ENCODE data around the gene NPB.

The NPB gene

GRCh38 chr17:81903415-81903831, 1.4 kb downstream of the NPB start:
- peaks cover under 1 to 75% of the 10 kb centered on the region in 2 experiments; a peak in 1 of 3 replicates for H3K36me3 ChIP-seq (ENCODE audit: control insufficient read depth in 2 of 2, insufficient read depth in 1 of 2, low read length in 2 of 2)

DNA sequence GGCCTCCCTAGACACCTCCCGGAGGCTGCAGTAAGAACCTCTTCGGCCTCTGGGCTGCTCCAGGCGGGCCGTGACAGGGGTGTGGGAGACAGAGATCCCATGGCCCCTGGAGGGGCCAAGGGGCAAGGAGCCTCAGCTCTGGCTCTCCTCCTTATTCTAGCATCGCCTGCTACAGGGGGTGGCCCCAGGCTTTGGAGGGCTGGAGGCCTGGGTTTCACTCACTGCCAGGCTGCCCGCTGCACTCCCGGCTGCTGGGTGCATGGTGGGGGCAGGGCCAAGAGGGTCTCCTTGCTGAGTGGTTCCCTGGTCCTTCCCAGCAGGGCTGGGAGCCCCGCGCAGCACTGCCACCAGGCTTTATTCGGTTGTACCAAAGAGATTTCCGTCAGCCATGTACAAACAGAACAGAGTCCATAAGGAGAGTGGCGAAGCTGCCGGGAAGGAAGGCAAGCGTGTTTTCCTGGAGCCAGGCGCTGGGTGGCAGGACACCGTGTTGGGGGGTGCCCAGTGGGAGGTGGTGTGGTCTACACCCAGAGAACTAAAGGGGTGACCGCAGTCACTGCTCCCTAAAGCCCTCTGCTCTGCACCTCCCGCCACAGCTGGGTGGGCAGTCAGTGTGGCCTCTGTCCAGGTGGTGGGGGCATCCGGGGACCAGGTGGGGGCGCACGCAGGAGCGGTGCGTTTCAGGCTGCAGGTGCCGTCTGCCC, 2.0 kb downstream of the NPB start:
- no peak overlapping the region for H3K27ac ChIP-seq (ENCODE audit: extremely low read depth, low read depth, low read length)
- POLR2A ChIA-PET, result interaction anchor here (0.6 kb wide), 2 partner anchors 21 to 310 kb away, joined by 3 to 4 read pairs; no protein-coding TSS in a partner anchor
- no peaks in the 10 kb centered on the region for H3K4me1 ChIP-seq (ENCODE audit: control insufficient read depth, insufficient read depth, low read length)
- TF ChIP-seq YY1 (tag by site-specific recombination; IDR thresholded peaks at IDR 0.05) (no peak), ZNF76 (tag by site-specific recombination; IDR thresholded peaks at IDR 0.05; ENCODE audit: borderline replicate concordance, low read depth) (no peak), KLF16 (tag by site-specific recombination; IDR thresholded peaks at IDR 0.05) (no peak), ZSCAN5A (tag by site-specific recombination; IDR thresholded peaks at IDR 0.05) (no peak), ZNF660 (tag by site-specific recombination; IDR thresholded peaks at IDR 0.05) (no peak), ZNF664 (tag by site-specific recombination; IDR thresholded peaks at IDR 0.05) (no peak), ZNF792 (tag by site-specific recombination; IDR thresholded peaks at IDR 0.05) (no peak), KLF1 (tag by site-specific recombination; IDR thresholded peaks at IDR 0.05) (no peak)
- peaks cover 0 to 73% of the 10 kb centered on the region in 2 experiments; a peak in 1 of 3 replicates for H3K36me3 ChIP-seq (ENCODE audit: control insufficient read depth in 2 of 2, insufficient read depth in 1 of 2, low read length in 2 of 2)
- CTCF ChIA-PET, result no interaction called here
- no peak overlapping the region for H3K4me3 ChIP-seq (ENCODE audit: low read depth, low read length)
- H3K9me3 ChIP-seq (ENCODE audit: control insufficient read depth, insufficient read depth, low read depth, low read length), result no peaks in the 10 kb centered on the region

More at GRCh38 chr17:81903415-81903831, 1.4 kb downstream of the NPB start:
- CTCF ChIA-PET, result no interaction called here
- Histone ChIP-seq H3K4me3 (ENCODE audit: low read depth, low read length) (no peak overlapping the region), H3K27ac (ENCODE audit: extremely low read depth, low read depth, low read length) (no peak overlapping the region), H3K9me3 (ENCODE audit: control insufficient read depth, insufficient read depth, low read depth, low read length) (no peaks in the 10 kb centered on the region), H3K4me1 (ENCODE audit: control insufficient read depth, insufficient read depth, low read length) (no peaks in the 10 kb centered on the region)
- POLR2A ChIA-PET, result interaction anchor here (0.6 to 1.1 kb wide), 2 partner anchors 21 to 23 kb away, joined by 3 to 4 read pairs; no protein-coding TSS in a partner anchor
- no peak for TF ChIP-seq HOXA7 (CRISPR knock-in tag; IDR thresholded peaks at IDR 0.05; ENCODE audit: borderline replicate concordance)
- TF ChIP-seq REST (tag by site-specific recombination; IDR thresholded peaks at IDR 0.05), result peak; percentile 67

DNA sequence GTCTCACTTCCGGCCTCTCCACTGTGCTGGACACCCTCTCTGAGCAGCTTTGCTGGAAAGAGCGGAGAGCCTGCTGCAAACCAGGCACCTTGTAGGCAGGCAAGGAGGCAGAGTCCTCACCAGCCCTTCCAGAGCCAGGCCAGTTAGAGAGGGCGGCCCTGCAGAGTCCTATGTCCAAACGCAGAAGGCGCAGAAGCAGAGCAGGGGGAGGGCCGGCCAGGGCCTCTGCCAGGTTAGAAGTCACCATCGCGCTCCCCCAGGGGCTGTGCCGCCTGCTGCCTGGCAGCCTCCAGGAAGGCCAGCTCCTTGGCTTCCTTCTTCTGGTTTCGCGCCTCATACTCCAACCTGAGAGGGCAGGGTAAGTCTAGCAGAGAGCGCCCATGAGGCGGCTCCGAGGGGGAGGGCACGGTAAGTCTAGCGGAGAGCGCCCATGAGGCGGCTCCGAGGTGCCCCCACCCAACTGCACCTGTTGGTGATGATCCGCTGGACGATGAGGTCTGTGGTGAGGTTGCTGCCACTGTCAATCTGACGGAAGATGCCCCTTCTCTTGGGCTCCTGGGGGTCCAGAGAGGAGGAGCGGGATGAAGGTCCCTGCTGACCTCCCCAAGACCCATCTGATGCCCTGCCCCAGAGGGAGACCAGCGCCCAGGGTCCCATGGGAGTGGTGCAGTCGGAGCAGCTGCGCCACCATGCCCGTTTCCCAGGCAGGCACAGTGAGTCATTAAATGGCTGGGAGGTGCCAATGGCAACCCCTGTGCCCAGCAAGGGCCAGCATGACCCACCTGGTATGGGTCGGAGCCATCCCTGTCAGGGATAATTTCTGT, 2.8 kb downstream of the NPB start:
- Histone ChIP-seq H3K4me3 (ENCODE audit: low read depth, low read length) (no peak overlapping the region), H3K4me1 (ENCODE audit: control insufficient read depth, insufficient read depth, low read length) (no peaks in the 10 kb centered on the region), H3K27ac (ENCODE audit: extremely low read depth, low read depth, low read length) (no peak overlapping the region), H3K9me3 (ENCODE audit: control insufficient read depth, insufficient read depth, low read depth, low read length) (no peaks in the 10 kb centered on the region), H3K36me3 (ENCODE audit: control insufficient read depth in 2 of 2, insufficient read depth in 1 of 2, low read length in 2 of 2) (peaks cover 0 to 70% of the 10 kb centered on the region in 2 experiments; a peak in 1 of 3 replicates)
- TF ChIP-seq ZNF660 (tag by site-specific recombination; IDR thresholded peaks at IDR 0.05) (no peak), HIC1 (tag by site-specific recombination; IDR thresholded peaks at IDR 0.05) (0 out of 2 replicates have a peak, but pooled peaks have one; percentile 48), SCRT2 (tag by site-specific recombination; IDR thresholded peaks at IDR 0.05) (0 out of 2 replicates have a peak, but pooled peaks have one; percentile 14)
- CTCF ChIA-PET, result interaction anchor here (1.6 kb wide), 1 partner anchor 12 kb away, joined by 4 read pairs; no protein-coding TSS in a partner anchor
- POLR2A ChIA-PET, result interaction anchor here (0.6 kb wide), 1 partner anchor 309 kb away, joined by 3 read pairs; no protein-coding TSS in a partner anchor
